ENCODE data around the gene TREM1.

DNA sequence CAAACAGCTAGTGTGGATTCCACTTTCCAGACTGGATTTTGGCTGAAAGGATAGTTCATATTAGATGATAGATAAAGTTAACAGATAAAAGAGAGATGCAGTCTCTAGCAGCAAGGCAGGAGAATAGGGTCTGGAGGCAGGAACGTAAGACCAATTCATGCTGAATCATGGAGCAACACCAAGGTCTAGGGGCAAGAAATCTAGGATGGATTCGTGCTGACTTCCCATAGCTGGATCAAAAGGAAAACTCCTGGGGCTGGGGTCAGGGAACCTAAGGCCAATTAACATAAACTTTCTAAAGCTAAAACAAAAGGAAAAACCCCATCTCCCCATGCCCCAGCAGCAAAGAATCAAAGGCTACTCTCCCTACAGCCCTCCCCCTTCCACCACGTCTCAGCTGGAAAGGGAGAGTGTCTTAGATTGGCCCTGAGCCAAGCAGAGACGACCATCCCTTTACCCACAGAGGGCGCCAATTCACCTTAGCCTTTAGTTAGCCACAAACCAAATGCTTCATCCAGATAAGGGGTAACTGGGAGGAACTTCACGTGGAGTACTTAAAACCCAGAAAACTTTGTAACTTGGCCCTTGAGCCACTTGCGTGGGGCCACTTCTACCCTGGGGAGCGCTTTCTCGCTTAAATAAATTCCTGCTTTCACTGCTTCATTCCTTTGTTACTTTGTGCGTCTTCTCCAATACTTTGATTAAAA is 7.6 kb downstream of the TREM1 start:
- TF ChIP-seq POLR2A (IDR thresholded peaks at IDR 0.05) = no peak
- TF ChIP-seq, protein P1, sequence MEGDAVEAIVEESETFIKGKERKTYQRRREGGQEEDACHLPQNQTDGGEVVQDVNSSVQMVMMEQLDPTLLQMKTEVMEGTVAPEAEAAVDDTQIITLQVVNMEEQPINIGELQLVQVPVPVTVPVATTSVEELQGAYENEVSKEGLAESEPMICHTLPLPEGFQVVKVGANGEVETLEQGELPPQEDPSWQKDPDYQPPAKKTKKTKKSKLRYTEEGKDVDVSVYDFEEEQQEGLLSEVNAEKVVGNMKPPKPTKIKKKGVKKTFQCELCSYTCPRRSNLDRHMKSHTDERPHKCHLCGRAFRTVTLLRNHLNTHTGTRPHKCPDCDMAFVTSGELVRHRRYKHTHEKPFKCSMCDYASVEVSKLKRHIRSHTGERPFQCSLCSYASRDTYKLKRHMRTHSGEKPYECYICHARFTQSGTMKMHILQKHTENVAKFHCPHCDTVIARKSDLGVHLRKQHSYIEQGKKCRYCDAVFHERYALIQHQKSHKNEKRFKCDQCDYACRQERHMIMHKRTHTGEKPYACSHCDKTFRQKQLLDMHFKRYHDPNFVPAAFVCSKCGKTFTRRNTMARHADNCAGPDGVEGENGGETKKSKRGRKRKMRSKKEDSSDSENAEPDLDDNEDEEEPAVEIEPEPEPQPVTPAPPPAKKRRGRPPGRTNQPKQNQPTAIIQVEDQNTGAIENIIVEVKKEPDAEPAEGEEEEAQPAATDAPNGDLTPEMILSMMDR (IDR thresholded peaks at IDR 0.05) = peak in 6 of 7 experiments; percentile 10 to 50 (median 34)
